ENCODE data around the gene OVCH1. TPM values are rescaled to one million over a fixed set of nuclear protein-coding genes. Genes with fewer than 3 reads are reported as not detected.

The OVCH1 gene
- total and polyA plus RNA-seq, 10 donors: 0.03 to 5.7 (median 2.4) TPM

DNA sequence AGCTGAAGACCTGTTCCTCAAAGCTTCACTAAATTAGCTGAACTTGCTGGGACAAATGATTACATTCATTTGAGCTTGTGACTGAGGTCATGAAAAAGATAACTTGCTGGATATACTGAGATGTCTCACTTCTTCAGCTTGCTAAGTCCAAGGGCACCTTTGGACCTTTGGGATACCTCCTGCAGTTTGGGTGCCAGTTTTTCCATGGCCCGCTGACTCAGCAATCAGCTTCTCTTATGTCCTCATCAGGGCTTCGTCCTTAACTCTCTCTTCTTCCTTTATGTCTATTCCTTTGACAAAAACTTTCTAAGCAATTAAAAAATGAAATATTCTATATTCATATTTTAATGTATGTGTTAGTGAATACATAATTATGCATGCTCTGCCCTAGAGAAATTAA, 45.6 kb downstream of the OVCH1 start:
- no peak overlapping the region for H3K4me3 ChIP-seq
- TF ChIP-seq POLR2A (IDR thresholded peaks at IDR 0.05): no peak
- no peak for TF ChIP-seq POLR2AphosphoS5 (IDR thresholded peaks at IDR 0.05)
- TF ChIP-seq, protein P1, sequence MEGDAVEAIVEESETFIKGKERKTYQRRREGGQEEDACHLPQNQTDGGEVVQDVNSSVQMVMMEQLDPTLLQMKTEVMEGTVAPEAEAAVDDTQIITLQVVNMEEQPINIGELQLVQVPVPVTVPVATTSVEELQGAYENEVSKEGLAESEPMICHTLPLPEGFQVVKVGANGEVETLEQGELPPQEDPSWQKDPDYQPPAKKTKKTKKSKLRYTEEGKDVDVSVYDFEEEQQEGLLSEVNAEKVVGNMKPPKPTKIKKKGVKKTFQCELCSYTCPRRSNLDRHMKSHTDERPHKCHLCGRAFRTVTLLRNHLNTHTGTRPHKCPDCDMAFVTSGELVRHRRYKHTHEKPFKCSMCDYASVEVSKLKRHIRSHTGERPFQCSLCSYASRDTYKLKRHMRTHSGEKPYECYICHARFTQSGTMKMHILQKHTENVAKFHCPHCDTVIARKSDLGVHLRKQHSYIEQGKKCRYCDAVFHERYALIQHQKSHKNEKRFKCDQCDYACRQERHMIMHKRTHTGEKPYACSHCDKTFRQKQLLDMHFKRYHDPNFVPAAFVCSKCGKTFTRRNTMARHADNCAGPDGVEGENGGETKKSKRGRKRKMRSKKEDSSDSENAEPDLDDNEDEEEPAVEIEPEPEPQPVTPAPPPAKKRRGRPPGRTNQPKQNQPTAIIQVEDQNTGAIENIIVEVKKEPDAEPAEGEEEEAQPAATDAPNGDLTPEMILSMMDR (IDR thresholded peaks at IDR 0.05 in 8 of 11, conservative IDR thresholded peaks at IDR 0.05 in 3 of 11): no peak
- 78 to 97% (median 85%) methylated on average over 2 of the region's 2 CpGs for WGBS, 5 donors
- DNase-seq: no peak
- H3K4me1 ChIP-seq: no peaks in the 10 kb centered on the region
- peaks cover 0 to 33% (median 0%) of the 10 kb centered on the region in 6 donors for H3K36me3 ChIP-seq
- intact Hi-C loops (cut with DNase I; ENCODE audit: low total_unique reads): no loop called here
- H3K27me3 ChIP-seq (replicated peaks in 1 of 7): no peaks in the 10 kb centered on the region
- no peak overlapping the region for H3K27ac ChIP-seq
- no peaks in the 10 kb centered on the region for H3K9me3 ChIP-seq

DNA sequence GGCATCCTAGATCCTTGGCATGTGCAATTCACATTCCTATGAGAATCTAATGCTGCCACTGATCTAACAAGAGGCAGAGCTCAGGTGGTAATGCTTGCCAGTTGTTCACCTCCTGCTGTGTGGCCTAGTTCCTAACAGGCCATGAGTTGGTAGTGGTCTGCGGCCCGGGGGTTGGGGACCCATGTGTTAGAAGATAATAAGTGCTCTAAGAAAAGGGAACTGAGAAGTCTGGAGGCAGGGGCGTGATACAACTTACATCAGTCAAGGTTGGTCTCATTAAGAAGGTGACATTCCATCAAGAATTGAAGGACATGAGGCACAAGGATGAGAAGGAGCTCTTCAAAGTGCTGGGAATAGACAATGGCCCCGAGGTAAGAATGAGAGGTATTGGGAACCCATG, 49.3 kb downstream of the OVCH1 start:
- intact Hi-C loops (cut with DNase I; ENCODE audit: low total_unique reads): no loop called here
- no peak overlapping the region for H3K4me3 ChIP-seq
- WGBS, 5 donors: 68 to 83% (median 79%) methylated on average over 4 of the region's 4 CpGs
- no peaks in the 10 kb centered on the region for H3K9me3 ChIP-seq
- H3K36me3 ChIP-seq: peaks cover 0 to 23% (median 0%) of the 10 kb centered on the region in 6 donors
- no peaks in the 10 kb centered on the region for H3K4me1 ChIP-seq
- no peak for DNase-seq
- TF ChIP-seq, protein P1 (IDR thresholded peaks at IDR 0.05 in 8 of 11, conservative IDR thresholded peaks at IDR 0.05 in 3 of 11): no peak
- TF ChIP-seq POLR2AphosphoS5 (IDR thresholded peaks at IDR 0.05) (no peak), POLR2A (IDR thresholded peaks at IDR 0.05) (no peak)
- no peak overlapping the region for H3K27ac ChIP-seq
- H3K27me3 ChIP-seq (replicated peaks in 1 of 7): no peaks in the 10 kb centered on the region

DNA sequence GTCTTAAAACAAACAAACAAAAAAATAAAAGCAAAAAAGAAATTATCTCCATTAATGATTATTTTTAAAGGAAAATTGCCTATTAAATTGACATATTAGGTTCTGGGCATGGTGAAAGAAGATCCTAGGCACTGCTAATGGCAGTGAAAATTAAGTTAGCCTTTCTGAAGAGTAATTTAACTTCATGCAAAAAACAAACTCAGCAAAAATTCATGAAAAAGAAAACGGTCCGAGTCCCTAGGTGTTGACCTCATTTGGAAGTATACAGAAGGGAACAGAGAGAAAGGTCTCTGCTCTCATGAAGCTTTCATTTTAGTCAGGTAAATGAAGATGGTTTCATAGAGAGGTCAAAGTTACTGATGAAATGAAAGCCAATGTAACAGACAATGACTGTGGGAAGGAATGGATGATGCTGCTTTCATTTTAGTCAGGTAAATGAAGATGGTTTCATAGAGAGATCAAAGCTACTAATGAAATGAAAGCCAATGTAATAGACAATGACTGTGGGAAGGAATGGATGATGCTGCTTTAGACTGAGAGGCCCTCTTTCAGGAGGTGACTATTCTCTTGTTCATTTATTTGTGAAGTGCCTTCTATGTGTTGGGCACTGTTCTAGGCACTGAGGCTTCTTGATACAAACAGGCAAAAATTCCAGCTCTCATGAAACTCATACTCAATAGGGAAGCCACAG, 50.1 kb downstream of the OVCH1 start:
- 66 to 97% (median 89%) methylated on average over 2 of the region's 2 CpGs for WGBS, 5 donors
- H3K36me3 ChIP-seq: peaks cover 0 to 23% (median 0%) of the 10 kb centered on the region in 6 donors
- H3K27ac ChIP-seq: no peak overlapping the region
- TF ChIP-seq, protein P1 (IDR thresholded peaks at IDR 0.05 in 8 of 11, conservative IDR thresholded peaks at IDR 0.05 in 3 of 11): no peak
- TF ChIP-seq POLR2A (IDR thresholded peaks at IDR 0.05): no peak
- no peak for TF ChIP-seq POLR2AphosphoS5 (IDR thresholded peaks at IDR 0.05)
- H3K4me1 ChIP-seq: no peaks in the 10 kb centered on the region
- DNase-seq: no peak
- intact Hi-C loops (cut with DNase I; ENCODE audit: low total_unique reads): no loop called here
- H3K4me3 ChIP-seq: no peak overlapping the region
- no peaks in the 10 kb centered on the region for H3K9me3 ChIP-seq
- H3K27me3 ChIP-seq (replicated peaks in 1 of 7): no peaks in the 10 kb centered on the region

DNA sequence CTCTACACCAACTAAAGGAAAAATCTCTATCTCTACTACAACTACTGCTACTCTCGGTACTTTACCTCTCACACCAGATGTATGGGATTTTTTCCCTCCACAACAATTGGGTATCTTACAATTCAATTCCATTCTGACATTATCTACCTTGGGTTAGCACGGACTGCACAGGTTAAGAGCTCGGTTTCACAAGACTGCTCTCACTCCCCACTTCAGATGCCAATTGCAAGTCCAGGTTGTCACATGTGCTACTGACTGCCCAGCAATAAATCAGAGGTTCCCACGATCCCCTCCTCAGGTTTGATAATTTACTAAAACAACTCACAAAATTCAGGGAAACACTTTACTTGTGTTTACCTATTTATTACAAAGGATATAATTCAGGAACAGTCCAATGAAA, 58.0 kb downstream of the OVCH1 start:
- intact Hi-C loops (cut with DNase I; ENCODE audit: low total_unique reads): no loop called here
- DNase-seq: no peak
- H3K4me1 ChIP-seq: no peaks in the 10 kb centered on the region
- no peaks in the 10 kb centered on the region for H3K27me3 ChIP-seq (replicated peaks in 1 of 7)
- no peak overlapping the region for H3K27ac ChIP-seq
- peaks cover 0 to 12% (median 5%) of the 10 kb centered on the region in 8 donors for H3K9me3 ChIP-seq
- WGBS, 5 donors: 80 to 93% (median 90%) methylated on average over 4 of the region's 4 CpGs
- no peak overlapping the region for H3K4me3 ChIP-seq
- peaks cover 0 to 15% (median 0%) of the 10 kb centered on the region in 6 donors for H3K36me3 ChIP-seq
- TF ChIP-seq POLR2A (IDR thresholded peaks at IDR 0.05) (no peak), POLR2AphosphoS5 (IDR thresholded peaks at IDR 0.05) (no peak)
- TF ChIP-seq, protein P1 (IDR thresholded peaks at IDR 0.05 in 8 of 11, conservative IDR thresholded peaks at IDR 0.05 in 3 of 11): no peak

All from spleen (tissue), 11 donors.